HFF-Myc (cell line): ENCODE data around the gene SH3RF1.

ENCODE experiments used
- DNase-seq: peaks from one replicate; pipeline ENCODE4 v3.0.0-alpha.2; 2011; ENCODE audit warnings: low read depth; ENCODE audit errors: extremely low read depth
- H3K4me3 ChIP-seq: replicated peaks from 2 replicates; pipeline ENCODE4 v1.5.1; 2011; ENCODE audit warnings: low read depth, mild to moderate bottlenecking, control low read depth, low read length
- TF ChIP-seq, protein P1 (sequence below): IDR thresholded peaks from 2 replicates; pipeline ENCODE4 v1.5.1; 2012; ENCODE audit warnings: mild to moderate bottlenecking, low read depth, low read length, control low read depth; ENCODE audit errors: missing control alignments

The SH3RF1 gene

DNA sequence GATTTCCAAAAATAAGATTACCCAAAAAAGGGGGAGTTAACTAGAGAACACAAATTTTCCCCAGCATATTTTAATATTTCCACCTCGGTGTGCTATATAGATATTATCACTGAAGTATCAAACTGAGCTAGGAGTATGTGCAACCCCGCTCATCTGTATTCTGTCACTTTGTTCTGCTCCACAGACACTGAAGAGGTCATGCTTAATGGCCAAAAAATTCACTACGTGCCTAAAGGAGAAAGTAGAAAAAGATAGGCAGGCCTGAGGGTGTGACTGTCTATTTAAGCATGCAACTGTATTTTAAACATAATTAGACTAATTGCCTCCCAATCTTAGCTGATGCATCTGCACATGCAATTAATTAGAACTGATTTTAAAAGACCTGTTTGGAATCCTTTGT lies 24.5 kb downstream of the SH3RF1 start:
- TF ChIP-seq, protein P1, sequence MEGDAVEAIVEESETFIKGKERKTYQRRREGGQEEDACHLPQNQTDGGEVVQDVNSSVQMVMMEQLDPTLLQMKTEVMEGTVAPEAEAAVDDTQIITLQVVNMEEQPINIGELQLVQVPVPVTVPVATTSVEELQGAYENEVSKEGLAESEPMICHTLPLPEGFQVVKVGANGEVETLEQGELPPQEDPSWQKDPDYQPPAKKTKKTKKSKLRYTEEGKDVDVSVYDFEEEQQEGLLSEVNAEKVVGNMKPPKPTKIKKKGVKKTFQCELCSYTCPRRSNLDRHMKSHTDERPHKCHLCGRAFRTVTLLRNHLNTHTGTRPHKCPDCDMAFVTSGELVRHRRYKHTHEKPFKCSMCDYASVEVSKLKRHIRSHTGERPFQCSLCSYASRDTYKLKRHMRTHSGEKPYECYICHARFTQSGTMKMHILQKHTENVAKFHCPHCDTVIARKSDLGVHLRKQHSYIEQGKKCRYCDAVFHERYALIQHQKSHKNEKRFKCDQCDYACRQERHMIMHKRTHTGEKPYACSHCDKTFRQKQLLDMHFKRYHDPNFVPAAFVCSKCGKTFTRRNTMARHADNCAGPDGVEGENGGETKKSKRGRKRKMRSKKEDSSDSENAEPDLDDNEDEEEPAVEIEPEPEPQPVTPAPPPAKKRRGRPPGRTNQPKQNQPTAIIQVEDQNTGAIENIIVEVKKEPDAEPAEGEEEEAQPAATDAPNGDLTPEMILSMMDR, result no peak
- no peak overlapping the region for H3K4me3 ChIP-seq
- DNase-seq, result no peak

DNA sequence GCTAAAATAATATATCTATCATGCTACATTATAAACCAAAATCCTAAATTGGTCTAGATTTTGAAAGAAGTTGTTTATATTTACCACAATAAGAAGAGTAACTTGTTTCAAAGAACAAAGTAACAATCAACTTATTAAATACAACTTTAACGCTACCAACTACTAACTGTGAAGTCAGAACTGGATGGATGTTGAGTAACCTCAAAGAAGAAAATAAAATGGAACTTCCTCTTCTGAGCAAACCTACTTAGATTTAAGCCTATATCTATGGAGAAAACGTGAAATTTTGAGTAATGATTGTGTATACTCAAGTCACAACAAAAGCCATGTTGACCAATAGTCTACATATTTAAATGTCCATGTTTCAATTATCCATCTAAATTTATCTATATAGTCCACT lies 25.7 kb downstream of the SH3RF1 start:
- TF ChIP-seq, protein P1, result no peak
- DNase-seq, result no peak
- H3K4me3 ChIP-seq, result no peak overlapping the region

DNA sequence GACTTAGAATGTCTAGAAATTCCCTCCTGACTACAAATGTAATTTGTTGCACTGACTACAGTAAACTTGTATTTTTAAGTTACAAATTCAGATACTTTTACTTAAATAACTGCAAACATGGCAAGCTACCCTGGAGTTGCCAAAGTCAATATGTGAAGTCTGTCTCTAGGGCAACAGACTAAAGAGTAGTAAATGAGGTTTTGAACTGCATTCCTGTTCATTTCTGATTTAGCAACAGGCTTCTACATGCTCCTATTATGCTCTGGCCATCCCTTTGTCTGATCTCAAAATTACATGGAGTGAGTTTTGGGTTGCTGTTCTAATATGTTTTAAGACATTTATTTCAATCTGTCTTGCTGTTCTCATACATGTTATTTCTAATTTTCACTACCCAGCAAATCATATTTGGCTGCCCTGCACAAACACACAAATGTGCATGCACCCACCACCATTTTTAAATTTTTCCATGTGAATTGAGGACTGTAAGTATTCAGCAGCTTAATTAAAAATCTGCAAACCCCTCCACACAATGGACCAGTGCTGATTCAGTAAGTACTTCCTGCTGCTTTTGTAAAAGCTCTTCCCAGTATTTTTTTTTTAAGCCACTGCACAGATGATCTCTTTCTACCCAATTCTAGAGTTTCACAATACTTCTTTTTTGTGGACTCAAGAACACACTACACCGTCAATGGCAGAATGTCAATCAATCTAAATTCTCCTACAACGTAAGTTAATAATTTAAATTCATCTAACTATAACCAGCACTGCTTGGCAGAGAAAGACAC lies 26.7 kb downstream of the SH3RF1 start:
- TF ChIP-seq, protein P1, result no peak
- no peak overlapping the region for H3K4me3 ChIP-seq
- no peak for DNase-seq

DNA sequence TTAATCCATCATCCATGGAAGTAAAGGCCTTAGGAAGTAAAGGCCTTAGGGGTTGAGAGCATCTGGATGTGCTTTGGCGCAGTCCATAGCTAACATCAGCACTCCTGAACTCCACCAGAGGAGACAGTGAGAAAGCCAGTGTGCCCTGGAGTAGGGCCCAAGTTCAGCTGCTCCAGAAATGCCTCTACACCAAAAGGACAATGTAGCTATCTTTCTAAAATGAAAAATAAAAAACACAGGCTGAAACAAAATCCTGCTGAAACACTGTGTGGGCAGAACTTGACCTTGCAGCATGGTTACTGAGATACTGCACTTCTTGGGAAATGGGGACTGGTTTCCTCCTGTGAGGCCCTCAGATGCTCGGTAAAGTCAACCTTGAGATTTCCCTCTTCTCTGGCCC lies 29.3 kb downstream of the SH3RF1 start:
- no peak overlapping the region for H3K4me3 ChIP-seq
- TF ChIP-seq, protein P1, result no peak
- no peak for DNase-seq

DNA sequence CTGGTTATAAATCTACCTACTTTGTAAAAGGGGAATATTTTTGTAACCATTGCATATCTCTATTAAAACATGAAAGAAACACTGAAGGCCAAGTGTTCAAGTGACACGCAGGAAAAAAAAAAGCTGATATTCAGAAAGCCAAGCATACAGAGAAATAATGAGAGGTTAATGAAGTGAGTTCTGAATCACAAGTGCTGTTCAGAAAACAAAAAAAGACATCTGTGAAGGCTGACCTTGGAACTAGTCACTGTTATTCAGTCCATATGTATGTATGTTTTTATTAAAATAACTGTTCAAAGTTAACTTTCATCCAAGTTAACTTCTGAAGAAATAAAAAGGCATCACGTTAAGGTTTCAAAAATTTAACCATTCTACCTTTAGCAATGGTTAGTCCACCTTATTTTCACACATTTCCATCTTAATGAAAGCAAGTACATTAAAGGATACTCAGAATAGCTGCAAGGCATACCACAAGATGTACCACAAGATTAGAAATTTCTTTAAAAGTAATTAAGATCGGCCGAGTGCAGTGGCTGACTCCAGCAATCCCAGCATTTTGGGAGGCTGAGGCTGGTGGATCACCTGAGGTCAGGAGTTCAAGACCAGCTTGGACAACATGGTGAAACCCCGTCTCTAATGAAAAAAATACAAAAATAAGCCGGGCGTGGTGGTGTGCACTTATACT lies 31.4 kb downstream of the SH3RF1 start:
- TF ChIP-seq, protein P1, result no peak
- no peak overlapping the region for H3K4me3 ChIP-seq
- DNase-seq, result no peak

DNA sequence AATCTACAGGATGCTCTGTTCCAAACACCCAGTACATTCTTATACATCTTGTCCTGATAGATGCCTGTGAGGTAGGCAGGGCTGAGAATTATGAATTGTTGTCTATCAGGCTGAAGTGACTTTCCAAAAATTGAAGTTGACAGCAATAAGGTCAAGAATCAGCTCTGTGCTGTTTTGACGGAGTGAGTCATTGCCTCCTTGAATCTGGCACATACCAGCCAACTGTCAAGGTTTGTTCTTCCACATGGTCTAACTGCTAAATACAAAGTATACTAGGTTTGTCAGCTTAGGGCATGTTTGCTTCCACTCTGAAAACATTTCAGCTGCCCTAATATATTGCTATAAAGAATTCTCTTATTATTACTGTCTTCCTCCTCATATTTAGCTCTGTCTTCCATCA lies 32.3 kb downstream of the SH3RF1 start:
- TF ChIP-seq, protein P1, result no peak
- DNase-seq, result no peak
- H3K4me3 ChIP-seq, result no peak overlapping the region
